Cortex of kidney (tissue), 1 donor: ENCODE measurements around the gene CELSR2.

ENCODE experiments used
- DNase-seq: peaks from one replicate; lab custom pipeline; 2025; lab: John Stamatoyannopoulos, UW

The CELSR2 gene

GRCh38 chr1:109252167-109252892 lies 3.0 kb downstream of the CELSR2 start:
- DNase-seq: no peak

DNA sequence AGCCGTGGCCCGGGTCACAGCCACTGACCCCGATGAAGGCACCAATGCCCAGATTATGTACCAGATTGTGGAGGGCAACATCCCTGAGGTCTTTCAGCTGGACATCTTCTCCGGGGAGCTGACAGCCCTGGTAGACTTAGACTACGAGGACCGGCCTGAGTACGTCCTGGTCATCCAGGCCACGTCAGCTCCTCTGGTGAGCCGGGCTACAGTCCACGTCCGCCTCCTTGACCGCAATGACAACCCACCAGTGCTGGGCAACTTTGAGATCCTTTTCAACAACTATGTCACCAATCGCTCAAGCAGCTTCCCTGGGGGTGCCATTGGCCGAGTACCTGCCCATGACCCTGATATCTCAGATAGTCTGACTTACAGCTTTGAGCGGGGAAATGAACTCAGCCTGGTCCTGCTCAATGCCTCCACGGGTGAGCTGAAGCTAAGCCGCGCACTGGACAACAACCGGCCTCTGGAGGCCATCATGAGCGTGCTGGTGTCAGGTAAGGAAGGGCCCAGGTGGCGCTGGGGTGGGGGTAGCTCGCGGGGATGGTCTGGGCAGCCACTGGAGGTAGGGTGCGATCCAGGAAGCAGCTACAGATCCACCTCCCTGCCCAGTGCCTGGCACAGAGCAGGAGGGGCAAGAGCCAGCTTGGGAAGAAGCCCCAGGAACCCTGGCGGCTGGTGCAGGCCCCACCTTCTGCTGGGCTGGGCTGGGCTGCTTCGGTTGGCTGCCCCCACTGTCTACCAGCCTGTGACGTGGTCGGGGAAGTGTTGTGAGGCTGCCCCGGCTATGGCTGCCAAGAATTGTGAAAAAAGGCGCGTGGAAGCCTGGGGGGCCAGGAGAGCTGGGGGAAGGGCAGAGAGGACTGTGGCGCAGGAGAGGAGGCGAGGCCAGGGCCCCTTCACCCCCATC lies 3.8 kb downstream of the CELSR2 start:
- DNase-seq: no peak

GRCh38 chr1:109253803-109254620 lies 4.7 kb downstream of the CELSR2 start:
- no peak for DNase-seq

- no peak for DNase-seq
These were observed 5.3 kb downstream of the CELSR2 start for GRCh38 chr1:109254621-109255096.

- DNase-seq: no peak
These were observed 5.8 kb downstream of the CELSR2 start for GRCh38 chr1:109255097-109255651.

DNA sequence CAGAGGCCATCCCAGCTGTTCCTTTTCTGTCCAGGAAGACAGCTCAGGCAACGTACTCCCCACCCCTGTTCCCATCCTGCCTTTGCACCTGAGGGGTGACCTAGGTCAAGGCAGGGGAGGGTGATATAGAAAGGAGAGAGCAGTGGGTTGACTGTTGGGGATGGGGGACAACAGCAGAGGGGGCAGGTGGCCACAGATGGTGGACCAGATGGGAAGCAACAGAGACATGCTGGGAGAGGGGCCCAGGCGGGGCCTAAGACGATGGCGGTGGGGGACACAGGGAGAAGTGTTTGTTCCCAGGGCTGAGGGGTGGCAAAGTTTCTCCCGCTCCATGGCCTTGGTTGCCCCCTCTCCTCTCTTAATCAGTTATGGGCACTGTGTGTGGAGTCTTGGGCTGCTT lies 6.3 kb downstream of the CELSR2 start:
- DNase-seq: no peak

- no peak for DNase-seq
These were observed 6.7 kb downstream of the CELSR2 start for GRCh38 chr1:109256085-109256484.

DNA sequence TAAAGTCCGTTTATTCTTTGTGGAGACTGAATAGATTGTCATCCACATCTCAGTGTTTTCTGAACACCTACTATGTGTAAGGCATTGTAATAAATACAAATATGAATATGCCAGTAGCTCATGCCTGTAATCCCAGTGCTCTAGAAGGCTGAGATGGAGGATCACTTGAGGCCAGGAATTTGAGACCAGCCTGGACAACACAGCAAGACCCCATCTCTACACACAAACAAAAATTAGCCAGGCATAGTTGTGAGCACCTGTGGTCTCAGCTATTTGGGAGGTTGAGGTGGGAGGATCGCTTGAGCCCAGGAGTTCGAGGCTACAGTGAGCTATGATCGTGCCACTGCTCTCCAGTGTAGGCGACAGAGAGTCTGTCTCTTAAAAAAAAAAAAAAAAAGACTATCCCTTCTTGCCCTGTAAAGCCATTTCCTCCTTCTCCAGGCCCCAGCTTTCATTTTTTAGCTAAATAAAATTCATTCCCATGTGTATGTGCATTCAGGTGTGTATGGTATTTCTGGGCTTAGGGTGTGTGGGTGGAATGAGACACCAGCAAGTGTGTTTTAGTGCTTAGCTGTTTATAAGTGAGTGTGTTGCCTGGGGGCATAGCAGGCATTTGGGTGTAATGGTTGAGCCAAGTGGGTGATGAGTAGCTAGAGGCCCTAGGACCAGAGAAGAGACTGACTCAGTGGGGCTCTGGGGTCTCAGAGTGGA lies 7.8 kb downstream of the CELSR2 start:
- DNase-seq: no peak

- DNase-seq: no peak
These were observed 8.5 kb downstream of the CELSR2 start for GRCh38 chr1:109257682-109258421.

DNA sequence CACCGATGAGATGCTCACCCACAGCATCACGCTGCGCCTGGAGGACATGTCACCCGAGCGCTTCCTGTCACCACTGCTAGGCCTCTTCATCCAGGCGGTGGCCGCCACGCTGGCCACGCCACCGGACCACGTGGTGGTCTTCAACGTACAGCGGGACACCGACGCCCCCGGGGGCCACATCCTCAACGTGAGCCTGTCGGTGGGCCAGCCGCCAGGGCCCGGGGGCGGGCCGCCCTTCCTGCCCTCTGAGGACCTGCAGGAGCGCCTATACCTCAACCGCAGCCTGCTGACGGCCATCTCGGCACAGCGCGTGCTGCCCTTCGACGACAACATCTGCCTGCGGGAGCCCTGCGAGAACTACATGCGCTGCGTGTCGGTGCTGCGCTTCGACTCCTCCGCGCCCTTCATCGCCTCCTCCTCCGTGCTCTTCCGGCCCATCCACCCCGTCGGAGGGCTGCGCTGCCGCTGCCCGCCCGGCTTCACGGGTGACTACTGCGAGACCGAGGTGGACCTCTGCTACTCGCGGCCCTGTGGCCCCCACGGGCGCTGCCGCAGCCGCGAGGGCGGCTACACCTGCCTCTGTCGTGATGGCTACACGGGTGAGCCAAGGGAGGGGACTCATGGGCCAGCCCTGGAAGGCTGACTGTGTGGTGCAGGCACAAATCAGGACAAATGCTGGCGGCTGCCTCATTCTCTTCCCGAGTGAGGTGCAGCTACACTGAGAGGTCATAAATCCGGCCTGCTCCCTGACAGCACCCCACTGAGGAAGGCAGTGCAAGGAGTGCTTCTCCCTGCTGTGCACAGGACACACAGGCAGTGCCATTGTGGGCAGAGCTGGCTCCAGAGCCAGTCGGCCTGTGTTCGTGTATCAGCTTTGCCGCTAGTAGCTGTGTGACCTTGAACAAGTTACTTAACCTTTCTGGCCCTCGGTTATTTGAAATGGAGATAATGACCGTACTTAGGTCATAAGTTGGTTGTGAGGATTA lies 9.4 kb downstream of the CELSR2 start:
- DNase-seq: no peak

GRCh38 chr1:109259674-109260557 lies 10.6 kb downstream of the CELSR2 start:
- no peak for DNase-seq

- DNase-seq: no peak
These were observed 11.7 kb downstream of the CELSR2 start for GRCh38 chr1:109261006-109261405.

- no peak for DNase-seq
These were observed 12.2 kb downstream of the CELSR2 start for GRCh38 chr1:109261578-109261977.

DNA sequence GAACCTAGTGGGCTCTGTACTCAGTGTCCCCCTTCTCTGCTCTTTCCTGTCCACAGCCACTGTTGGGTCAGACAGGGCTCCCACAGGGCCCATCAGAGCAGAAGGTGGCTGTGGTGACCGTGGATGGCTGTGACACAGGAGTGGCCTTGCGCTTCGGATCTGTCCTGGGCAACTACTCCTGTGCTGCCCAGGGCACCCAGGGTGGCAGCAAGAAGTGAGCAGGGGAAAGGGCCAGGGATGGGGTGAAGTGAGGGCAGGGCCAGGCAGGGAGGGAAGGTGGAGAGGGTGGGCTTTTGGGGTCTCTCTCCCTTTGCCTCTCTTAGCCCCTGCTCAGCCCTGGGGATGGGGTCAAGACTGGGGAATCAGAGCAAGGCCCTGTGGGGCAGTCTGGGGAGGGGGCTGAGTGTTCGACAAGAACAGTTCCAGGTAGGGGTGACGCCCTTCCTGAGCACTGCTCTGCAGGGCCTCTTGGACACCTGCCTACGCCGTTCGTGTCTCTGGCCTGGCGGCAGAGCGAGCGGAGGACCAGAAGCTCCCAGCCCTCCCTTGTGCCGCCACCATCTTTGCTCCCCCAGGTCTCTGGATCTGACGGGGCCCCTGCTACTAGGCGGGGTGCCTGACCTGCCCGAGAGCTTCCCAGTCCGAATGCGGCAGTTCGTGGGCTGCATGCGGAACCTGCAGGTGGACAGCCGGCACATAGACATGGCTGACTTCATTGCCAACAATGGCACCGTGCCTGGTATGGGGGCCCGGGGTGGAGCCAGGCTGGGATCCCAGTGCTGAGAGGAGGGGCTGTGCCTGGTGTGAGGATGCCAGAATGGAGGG lies 13.1 kb downstream of the CELSR2 start:
- no peak for DNase-seq

GRCh38 chr1:109263234-109263596 lies 13.9 kb downstream of the CELSR2 start:
- DNase-seq: no peak

DNA sequence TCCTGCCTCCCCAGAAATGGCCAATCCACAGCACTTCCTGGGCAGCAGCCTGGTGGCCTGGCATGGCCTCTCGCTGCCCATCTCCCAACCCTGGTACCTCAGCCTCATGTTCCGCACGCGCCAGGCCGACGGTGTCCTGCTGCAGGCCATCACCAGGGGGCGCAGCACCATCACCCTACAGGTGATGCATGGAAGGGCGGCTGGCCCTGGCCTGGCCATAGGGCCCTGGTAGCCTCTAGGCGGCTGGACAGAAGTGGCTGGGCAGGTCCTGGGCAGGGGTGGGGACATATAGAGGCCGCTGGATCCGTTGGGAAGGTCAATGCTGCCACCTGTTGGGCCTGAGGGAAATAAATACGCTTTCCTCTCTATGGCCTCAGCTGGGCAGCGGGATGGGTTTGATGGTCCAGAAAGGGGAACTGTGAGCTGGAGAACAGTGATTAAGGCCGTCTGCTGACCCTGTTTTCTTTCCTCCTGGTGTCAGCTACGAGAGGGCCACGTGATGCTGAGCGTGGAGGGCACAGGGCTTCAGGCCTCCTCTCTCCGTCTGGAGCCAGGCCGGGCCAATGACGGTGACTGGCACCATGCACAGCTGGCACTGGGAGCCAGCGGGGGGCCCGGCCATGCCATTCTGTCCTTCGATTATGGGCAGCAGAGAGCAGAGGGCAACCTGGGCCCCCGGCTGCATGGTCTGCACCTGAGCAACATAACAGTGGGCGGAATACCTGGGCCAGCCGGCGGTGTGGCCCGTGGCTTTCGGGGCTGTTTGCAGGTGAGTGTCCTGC lies 14.4 kb downstream of the CELSR2 start:
- no peak for DNase-seq

GRCh38 chr1:109264379-109264755 lies 15.0 kb downstream of the CELSR2 start:
- DNase-seq: no peak
